K562 treated with DMSO at 1 percent for 4 hours (cell line): ENCODE data around the gene CDKL1. TPM values are rescaled to one million over a fixed set of nuclear protein-coding genes. Genes with fewer than 3 reads are reported as not detected.

Experiments used
- total RNA-seq: library from RNA; unstranded; fragments of 300-600 nt; gene quantifications from 2 replicates; pipeline ENCODE4 v1.2.3, GENCODE V29; 2022; ENCODE audit not compliant: insufficient read depth

Gene CDKL1
- not detected in 2 replicates for total RNA-seq

GRCh38 chr14:50396631-50397389 lies at the start of gene CDKL1:
CDKL1 (minus strand) TSS chr14:50396881; CDS start chr14:50395868, 1,013 bp downstream.

GRCh38 chr14:50311972-50312733 lies 84.5 kb downstream of the CDKL1 start, which contains the start of the genes DMAC2L and L2HGDH:
DMAC2L (plus strand) TSS chr14:50312324; CDS start chr14:50321488, 9,164 bp downstream.
L2HGDH (minus strand) TSS chr14:50312229; CDS start chr14:50312150, 79 bp downstream.

Other genes starting within 250 kb of the CDKL1 start
- 8.3 and 8.4 TPM in 2 replicates for gene SOS2, start 165.3 kb downstream of the CDKL1 start, total RNA-seq
- gene L2HGDH, start 84.7 kb downstream of the CDKL1 start, total RNA-seq = 5.2 and 14.0 TPM in 2 replicates
- gene DMAC2L, start 84.6 kb downstream of the CDKL1 start, total RNA-seq = 4.0 and 8.2 TPM in 2 replicates
- gene MAP4K5, start 135.7 kb upstream of the CDKL1 start, total RNA-seq = 19.3 and 22.3 TPM in 2 replicates
- not detected in 2 replicates for gene ATL1, start 163.3 kb upstream of the CDKL1 start, total RNA-seq